ENCODE measurements around the gene SKAP2. TPM values are rescaled to one million over a fixed set of nuclear protein-coding genes. Genes with fewer than 3 reads are reported as not detected.

SKAP2 gene
- total and polyA plus RNA-seq, 2 experiments from 2014 or later: 2.5 to 4.4 TPM

DNA sequence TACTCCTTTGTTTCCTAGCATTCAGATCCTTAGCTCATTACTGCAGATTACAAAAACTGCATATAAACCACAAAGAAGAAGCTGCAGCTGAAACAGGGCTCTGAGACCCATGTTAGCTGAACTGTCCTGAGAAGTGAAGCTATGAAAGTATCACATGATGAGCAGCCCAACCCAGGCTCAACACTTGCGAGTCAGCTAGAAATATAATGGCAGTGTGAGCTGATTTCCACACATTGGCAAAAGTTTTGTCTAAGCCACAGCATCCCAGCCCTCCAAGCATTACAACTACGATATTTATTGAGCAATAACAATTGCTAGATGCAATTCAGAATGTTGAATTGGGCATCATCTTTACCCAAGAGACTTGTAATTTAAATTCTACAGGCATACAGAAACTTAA lies 34.5 kb upstream of the SKAP2 start (continued):
- TF ChIP-seq, protein P1, sequence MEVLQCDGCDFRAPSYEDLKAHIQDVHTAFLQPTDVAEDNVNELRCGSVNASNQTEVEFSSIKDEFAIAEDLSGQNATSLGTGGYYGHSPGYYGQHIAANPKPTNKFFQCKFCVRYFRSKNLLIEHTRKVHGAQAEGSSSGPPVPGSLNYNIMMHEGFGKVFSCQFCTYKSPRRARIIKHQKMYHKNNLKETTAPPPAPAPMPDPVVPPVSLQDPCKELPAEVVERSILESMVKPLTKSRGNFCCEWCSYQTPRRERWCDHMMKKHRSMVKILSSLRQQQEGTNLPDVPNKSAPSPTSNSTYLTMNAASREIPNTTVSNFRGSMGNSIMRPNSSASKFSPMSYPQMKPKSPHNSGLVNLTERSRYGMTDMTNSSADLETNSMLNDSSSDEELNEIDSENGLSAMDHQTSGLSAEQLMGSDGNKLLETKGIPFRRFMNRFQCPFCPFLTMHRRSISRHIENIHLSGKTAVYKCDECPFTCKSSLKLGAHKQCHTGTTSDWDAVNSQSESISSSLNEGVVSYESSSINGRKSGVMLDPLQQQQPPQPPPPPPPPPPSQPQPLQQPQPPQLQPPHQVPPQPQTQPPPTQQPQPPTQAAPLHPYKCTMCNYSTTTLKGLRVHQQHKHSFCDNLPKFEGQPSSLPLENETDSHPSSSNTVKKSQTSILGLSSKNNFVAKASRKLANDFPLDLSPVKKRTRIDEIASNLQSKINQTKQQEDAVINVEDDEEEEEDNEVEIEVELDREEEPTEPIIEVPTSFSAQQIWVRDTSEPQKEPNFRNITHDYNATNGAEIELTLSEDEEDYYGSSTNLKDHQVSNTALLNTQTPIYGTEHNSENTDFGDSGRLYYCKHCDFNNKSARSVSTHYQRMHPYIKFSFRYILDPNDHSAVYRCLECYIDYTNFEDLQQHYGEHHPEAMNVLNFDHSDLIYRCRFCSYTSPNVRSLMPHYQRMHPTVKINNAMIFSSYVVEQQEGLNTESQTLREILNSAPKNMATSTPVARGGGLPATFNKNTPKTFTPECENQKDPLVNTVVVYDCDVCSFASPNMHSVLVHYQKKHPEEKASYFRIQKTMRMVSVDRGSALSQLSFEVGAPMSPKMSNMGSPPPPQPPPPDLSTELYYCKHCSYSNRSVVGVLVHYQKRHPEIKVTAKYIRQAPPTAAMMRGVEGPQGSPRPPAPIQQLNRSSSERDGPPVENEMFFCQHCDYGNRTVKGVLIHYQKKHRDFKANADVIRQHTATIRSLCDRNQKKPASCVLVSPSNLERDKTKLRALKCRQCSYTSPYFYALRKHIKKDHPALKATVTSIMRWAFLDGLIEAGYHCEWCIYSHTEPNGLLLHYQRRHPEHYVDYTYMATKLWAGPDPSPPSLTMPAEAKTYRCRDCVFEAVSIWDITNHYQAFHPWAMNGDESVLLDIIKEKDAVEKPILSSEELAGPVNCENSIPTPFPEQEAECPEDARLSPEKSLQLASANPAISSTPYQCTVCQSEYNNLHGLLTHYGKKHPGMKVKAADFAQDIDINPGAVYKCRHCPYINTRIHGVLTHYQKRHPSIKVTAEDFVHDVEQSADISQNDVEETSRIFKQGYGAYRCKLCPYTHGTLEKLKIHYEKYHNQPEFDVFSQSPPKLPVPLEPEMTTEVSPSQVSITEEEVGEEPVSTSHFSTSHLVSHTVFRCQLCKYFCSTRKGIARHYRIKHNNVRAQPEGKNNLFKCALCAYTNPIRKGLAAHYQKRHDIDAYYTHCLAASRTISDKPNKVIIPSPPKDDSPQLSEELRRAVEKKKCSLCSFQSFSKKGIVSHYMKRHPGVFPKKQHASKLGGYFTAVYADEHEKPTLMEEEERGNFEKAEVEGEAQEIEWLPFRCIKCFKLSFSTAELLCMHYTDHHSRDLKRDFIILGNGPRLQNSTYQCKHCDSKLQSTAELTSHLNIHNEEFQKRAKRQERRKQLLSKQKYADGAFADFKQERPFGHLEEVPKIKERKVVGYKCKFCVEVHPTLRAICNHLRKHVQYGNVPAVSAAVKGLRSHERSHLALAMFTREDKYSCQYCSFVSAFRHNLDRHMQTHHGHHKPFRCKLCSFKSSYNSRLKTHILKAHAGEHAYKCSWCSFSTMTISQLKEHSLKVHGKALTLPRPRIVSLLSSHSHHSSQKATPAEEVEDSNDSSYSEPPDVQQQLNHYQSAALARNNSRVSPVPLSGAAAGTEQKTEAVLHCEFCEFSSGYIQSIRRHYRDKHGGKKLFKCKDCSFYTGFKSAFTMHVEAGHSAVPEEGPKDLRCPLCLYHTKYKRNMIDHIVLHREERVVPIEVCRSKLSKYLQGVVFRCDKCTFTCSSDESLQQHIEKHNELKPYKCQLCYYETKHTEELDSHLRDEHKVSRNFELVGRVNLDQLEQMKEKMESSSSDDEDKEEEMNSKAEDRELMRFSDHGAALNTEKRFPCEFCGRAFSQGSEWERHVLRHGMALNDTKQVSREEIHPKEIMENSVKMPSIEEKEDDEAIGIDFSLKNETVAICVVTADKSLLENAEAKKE (CRISPR knock-in tag; IDR thresholded peaks at IDR 0.05): no peak
- no peak for TF ChIP-seq STAT1 (IDR thresholded peaks at IDR 0.05; ENCODE audit: unreplicated experiment)
- no peak for TF ChIP-seq EZH2 (IDR thresholded peaks at IDR 0.05; ENCODE audit: low read depth, unreplicated experiment)
- TF ChIP-seq ZNF331 (CRISPR knock-in tag; IDR thresholded peaks at IDR 0.05; ENCODE audit: low read depth): no peak
- TF ChIP-seq, protein P2, sequence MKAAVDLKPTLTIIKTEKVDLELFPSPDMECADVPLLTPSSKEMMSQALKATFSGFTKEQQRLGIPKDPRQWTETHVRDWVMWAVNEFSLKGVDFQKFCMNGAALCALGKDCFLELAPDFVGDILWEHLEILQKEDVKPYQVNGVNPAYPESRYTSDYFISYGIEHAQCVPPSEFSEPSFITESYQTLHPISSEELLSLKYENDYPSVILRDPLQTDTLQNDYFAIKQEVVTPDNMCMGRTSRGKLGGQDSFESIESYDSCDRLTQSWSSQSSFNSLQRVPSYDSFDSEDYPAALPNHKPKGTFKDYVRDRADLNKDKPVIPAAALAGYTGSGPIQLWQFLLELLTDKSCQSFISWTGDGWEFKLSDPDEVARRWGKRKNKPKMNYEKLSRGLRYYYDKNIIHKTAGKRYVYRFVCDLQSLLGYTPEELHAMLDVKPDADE (IDR thresholded peaks at IDR 0.05): no peak
- TF ChIP-seq JUNB (IDR thresholded peaks at IDR 0.05; ENCODE audit: unreplicated experiment): no peak
- TF ChIP-seq CREB1 (CRISPR knock-in tag; IDR thresholded peaks at IDR 0.05; ENCODE audit: low read depth): no peak

DNA sequence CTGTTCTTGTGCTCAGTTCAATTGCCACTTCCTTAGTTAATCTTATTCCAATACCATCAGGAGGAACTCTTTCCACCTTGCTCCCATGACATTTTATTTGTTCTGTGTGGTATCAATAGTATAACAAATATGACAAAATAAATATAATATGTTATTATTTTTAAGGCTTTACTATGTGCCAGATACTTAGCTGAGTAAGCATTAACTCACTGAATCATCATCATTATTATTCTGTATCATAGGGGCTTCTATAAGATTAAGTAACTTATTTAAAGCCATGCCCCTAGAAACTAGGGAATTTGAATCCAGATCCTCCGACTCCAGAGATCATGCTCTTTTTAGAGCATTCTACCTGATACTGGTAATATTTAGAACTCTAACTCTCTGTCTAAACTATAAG lies 33.5 kb upstream of the SKAP2 start:
- H3K9me2 ChIP-seq (ENCODE audit: insufficient read depth): no peaks in the 10 kb centered on the region
- Mint-ChIP-seq H3K4me3 (no peak overlapping the region), H3K36me3 (ENCODE audit: low read depth) (no peaks in the 10 kb centered on the region), H3K4me1 (no peaks in the 10 kb centered on the region), H3K9me3 (no peaks in the 10 kb centered on the region), H3K27me3 (ENCODE audit: insufficient read depth, low read depth, poor library complexity) (no peaks in the 10 kb centered on the region), H3K27ac (no peak overlapping the region)
- H4K20me1 ChIP-seq (replicated peaks; ENCODE audit: insufficient read depth): no peaks in the 10 kb centered on the region
- no peaks in the 10 kb centered on the region for H3F3A ChIP-seq (replicated peaks; ENCODE audit: low read depth)
- no peak overlapping the region for H3K4me3 ChIP-seq
- H3K36me3 ChIP-seq (ENCODE audit: insufficient read depth): no peaks in the 10 kb centered on the region
- no peak overlapping the region for H3K4me2 ChIP-seq
- H3K27me3 ChIP-seq (ENCODE audit: insufficient read depth): no peaks in the 10 kb centered on the region
- H3K79me2 ChIP-seq (replicated peaks; ENCODE audit: insufficient read depth): no peaks in the 10 kb centered on the region
- DNase-seq (ENCODE audit: low spot score): no peak
- H3K27ac ChIP-seq (ENCODE audit: low read depth): no peak overlapping the region
- H2AFZ ChIP-seq: no peak overlapping the region
- no peaks in the 10 kb centered on the region for H3K4me1 ChIP-seq (ENCODE audit: insufficient read depth)
- ATAC-seq: no peak
- no peak for TF ChIP-seq EZH2phosphoT487 (IDR thresholded peaks at IDR 0.05; ENCODE audit: unreplicated experiment)
- TF ChIP-seq ZNF331 (CRISPR knock-in tag; IDR thresholded peaks at IDR 0.05; ENCODE audit: low read depth): no peak
- no peak for TF ChIP-seq EZH2 (IDR thresholded peaks at IDR 0.05; ENCODE audit: low read depth, unreplicated experiment)
- TF ChIP-seq, protein P2 (IDR thresholded peaks at IDR 0.05): no peak
- no peak for TF ChIP-seq CREB1 (CRISPR knock-in tag; IDR thresholded peaks at IDR 0.05; ENCODE audit: low read depth)

Measured in GM23338 (cell line).